ENCODE measurements around the gene ACSL5.

GRCh38 chr10:112433136-112433535 is 59.2 kb downstream of the ACSL5 start:
- TF ChIP-seq CTCF (IDR thresholded peaks at IDR 0.05) = no peak
- TF ChIP-seq POLR2A (IDR thresholded peaks at IDR 0.05) = no peak
